ENCODE results near the gene NEO1.
"Not testable (repeated sequence)": the region's sequence is repeated elsewhere in the genome, so short reads cannot be mapped to it uniquely, and the experiment has no call there.

NEO1 gene

GRCh38 chr15:73265536-73266153, 213.4 kb downstream of the NEO1 start:
- DNase-seq (ENCODE audit: low spot score): no peak

- no peak for DNase-seq (ENCODE audit: low spot score)
Observed at GRCh38 chr15:73268457-73268856, 216.2 kb downstream of the NEO1 start.

GRCh38 chr15:73270366-73271097, 218.3 kb downstream of the NEO1 start:
- no peak for DNase-seq (ENCODE audit: low spot score)

- DNase-seq (ENCODE audit: low spot score): peak; percentile 47
Observed at GRCh38 chr15:73273181-73274002, 221.1 kb downstream of the NEO1 start.

GRCh38 chr15:73275862-73276261, 223.6 kb downstream of the NEO1 start:
- no peak for DNase-seq (ENCODE audit: low spot score)

- no peak for DNase-seq (ENCODE audit: low spot score)
Observed at GRCh38 chr15:73282567-73283365, 230.5 kb downstream of the NEO1 start.

- no peak for DNase-seq (ENCODE audit: low spot score)
Observed at GRCh38 chr15:73283366-73283962, 231.2 kb downstream of the NEO1 start.

- DNase-seq (ENCODE audit: low spot score): no peak
Observed at GRCh38 chr15:73284090-73284716, 231.9 kb downstream of the NEO1 start.

GRCh38 chr15:73286311-73286710, 234.0 kb downstream of the NEO1 start:
- no peak for DNase-seq (ENCODE audit: low spot score)

GRCh38 chr15:73287019-73287418, 234.8 kb downstream of the NEO1 start:
- DNase-seq (ENCODE audit: low spot score): no peak

GRCh38 chr15:73291441-73291840, 239.2 kb downstream of the NEO1 start:
- no peak for DNase-seq (ENCODE audit: low spot score)

- DNase-seq (ENCODE audit: low spot score): no peak
Observed at GRCh38 chr15:73293773-73294172, 241.5 kb downstream of the NEO1 start.

GRCh38 chr15:73295630-73296286, 243.5 kb downstream of the NEO1 start:
- DNase-seq (ENCODE audit: low spot score): no peak

GRCh38 chr15:73296609-73297353, 244.5 kb downstream of the NEO1 start:
- DNase-seq (ENCODE audit: low spot score): no peak

GRCh38 chr15:73298522-73299245, 246.4 kb downstream of the NEO1 start:
- no peak for DNase-seq (ENCODE audit: low spot score)

- DNase-seq (ENCODE audit: low spot score): not testable (repeated sequence)
Observed at GRCh38 chr15:73300286-73300685, 248.0 kb downstream of the NEO1 start.

GRCh38 chr15:73303636-73304035, 251.4 kb downstream of the NEO1 start:
- DNase-seq (ENCODE audit: low spot score): no peak

GRCh38 chr15:73305331-73306211, 253.3 kb downstream of the NEO1 start:
- peak; percentile 61 for DNase-seq (ENCODE audit: low spot score)

Data from hepatic stellate cell (primary cell).